HG03066 (cell line): ENCODE data around the gene GRAMD2B.
"Not testable (repeated sequence)": the region's sequence is repeated elsewhere in the genome, so short reads cannot be mapped to it uniquely, and the experiment has no call there.

Source experiments
- ATAC-seq: cut with Tn5 transposase; IDR thresholded peaks from one replicate; pipeline ENCODE4 v1.9.1; 2021; ENCODE audit warnings: low read depth; ENCODE audit not compliant: unreplicated experiment

GRAMD2B gene

GRCh38 chr5:126508962-126509279 is 85.7 kb downstream of the GRAMD2B start:
- no peak for ATAC-seq

GRCh38 chr5:126509339-126509738 is 86.1 kb downstream of the GRAMD2B start:
- no peak for ATAC-seq

GRCh38 chr5:126511961-126512360 is 88.8 kb downstream of the GRAMD2B start:
- ATAC-seq = no peak

- no peak for ATAC-seq
Measured at GRCh38 chr5:126512451-126512850, 89.2 kb downstream of the GRAMD2B start.

GRCh38 chr5:126513302-126513701 is 90.1 kb downstream of the GRAMD2B start:
- ATAC-seq = no peak

GRCh38 chr5:126513703-126514102 is 90.5 kb downstream of the GRAMD2B start:
- ATAC-seq = no peak

GRCh38 chr5:126514131-126514557 is 90.9 kb downstream of the GRAMD2B start:
- no peak for ATAC-seq

- ATAC-seq = no peak
Measured at GRCh38 chr5:126514558-126515141, 91.4 kb downstream of the GRAMD2B start.

- ATAC-seq = no peak
Measured at GRCh38 chr5:126515337-126515736, 92.1 kb downstream of the GRAMD2B start.

- no peak for ATAC-seq
Measured at GRCh38 chr5:126516133-126516532, 92.9 kb downstream of the GRAMD2B start.

GRCh38 chr5:126516852-126517251 is 93.6 kb downstream of the GRAMD2B start:
- no peak for ATAC-seq

- ATAC-seq = not testable (repeated sequence)
Measured at GRCh38 chr5:126519223-126519622, 96.0 kb downstream of the GRAMD2B start.

- ATAC-seq = no peak
Measured at GRCh38 chr5:126519637-126520592, 96.7 kb downstream of the GRAMD2B start.

GRCh38 chr5:126520593-126520953 is 97.4 kb downstream of the GRAMD2B start:
- ATAC-seq = no peak

GRCh38 chr5:126521130-126521529 is 97.9 kb downstream of the GRAMD2B start:
- no peak for ATAC-seq

- no peak for ATAC-seq
Measured at GRCh38 chr5:126523818-126524510, 100.8 kb downstream of the GRAMD2B start.

GRCh38 chr5:126525630-126526245 is 102.5 kb downstream of the GRAMD2B start:
- no peak for ATAC-seq

- no peak for ATAC-seq
Measured at GRCh38 chr5:126526493-126526892, 103.3 kb downstream of the GRAMD2B start.

- ATAC-seq = no peak
Measured at GRCh38 chr5:126527158-126527557, 103.9 kb downstream of the GRAMD2B start.

GRCh38 chr5:126527892-126528291 is 104.7 kb downstream of the GRAMD2B start:
- ATAC-seq = no peak

- no peak for ATAC-seq
Measured at GRCh38 chr5:126531543-126532120, 108.4 kb downstream of the GRAMD2B start.
